HG02759 (cell line): Measurements from ENCODE around the gene UBE3D.

ENCODE experiments used
- ATAC-seq: cut with Tn5 transposase; IDR thresholded peaks from one replicate; pipeline ENCODE4 v1.9.1; 2021; ENCODE audit warnings: mild to moderate bottlenecking, moderate library complexity; ENCODE audit not compliant: unreplicated experiment

The UBE3D gene, protein sequence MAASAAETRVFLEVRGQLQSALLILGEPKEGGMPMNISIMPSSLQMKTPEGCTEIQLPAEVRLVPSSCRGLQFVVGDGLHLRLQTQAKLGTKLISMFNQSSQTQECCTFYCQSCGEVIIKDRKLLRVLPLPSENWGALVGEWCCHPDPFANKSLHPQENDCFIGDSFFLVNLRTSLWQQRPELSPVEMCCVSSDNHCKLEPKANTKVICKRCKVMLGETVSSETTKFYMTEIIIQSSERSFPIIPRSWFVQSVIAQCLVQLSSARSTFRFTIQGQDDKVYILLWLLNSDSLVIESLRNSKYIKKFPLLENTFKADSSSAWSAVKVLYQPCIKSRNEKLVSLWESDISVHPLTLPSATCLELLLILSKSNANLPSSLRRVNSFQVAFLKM

DNA sequence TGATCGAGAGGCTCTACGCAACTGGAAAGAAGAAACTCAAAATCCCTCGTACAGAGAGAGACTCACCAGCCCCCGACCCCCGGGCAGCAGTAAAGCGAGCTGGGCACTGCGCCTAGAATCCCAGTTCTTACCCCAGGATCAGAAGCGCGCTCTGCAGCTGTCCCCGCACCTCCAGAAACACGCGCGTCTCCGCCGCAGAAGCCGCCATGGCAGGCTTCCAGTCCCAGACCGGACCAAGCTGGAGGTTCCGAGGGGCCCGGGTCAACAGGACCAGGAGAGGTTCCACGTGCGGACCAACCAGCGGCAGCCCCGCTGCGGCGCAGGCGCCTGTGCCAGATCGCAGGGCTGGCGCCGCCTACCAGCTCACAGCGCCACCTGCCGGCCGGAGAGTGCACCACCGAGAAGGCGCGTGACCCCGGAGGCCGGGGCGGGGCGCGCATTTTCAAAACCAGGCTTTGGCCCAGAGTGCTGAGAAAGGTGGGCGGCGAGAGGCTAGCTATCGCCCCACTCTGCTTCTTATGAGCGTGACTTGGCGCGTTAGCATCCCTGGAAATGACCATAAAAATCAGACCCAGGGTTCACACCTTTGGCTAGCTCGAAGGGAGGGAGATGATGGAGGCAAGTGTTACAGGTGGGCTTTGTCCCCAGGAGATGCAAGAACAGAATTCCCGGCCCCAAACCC is at the start of gene UBE3D:
TSS of gene UBE3D (minus strand) at position 331 of the 682 bp plus-strand sequence. CDS start at position 208, 123 bp downstream.
- peak; percentile 70 for ATAC-seq

DNA sequence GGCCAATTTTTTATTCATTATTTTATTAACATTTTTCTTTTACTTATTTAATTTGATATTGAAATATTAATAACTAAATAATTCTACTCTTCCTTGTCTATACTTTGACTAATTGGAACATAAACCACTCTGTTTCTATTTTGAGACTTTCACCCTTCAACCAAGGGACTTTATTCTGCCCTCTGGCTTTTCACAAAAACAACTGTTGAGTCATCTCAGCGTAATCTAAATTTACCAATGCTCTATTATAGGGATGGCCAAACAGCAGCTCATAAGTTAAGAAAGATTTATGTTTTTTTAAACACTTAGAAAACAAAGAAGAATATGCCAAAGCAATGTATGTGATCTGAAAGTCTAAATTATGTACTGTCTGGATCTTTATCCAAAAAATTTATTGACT is 48.5 kb upstream of the UBE3D start:
- ATAC-seq, result no peak

DNA sequence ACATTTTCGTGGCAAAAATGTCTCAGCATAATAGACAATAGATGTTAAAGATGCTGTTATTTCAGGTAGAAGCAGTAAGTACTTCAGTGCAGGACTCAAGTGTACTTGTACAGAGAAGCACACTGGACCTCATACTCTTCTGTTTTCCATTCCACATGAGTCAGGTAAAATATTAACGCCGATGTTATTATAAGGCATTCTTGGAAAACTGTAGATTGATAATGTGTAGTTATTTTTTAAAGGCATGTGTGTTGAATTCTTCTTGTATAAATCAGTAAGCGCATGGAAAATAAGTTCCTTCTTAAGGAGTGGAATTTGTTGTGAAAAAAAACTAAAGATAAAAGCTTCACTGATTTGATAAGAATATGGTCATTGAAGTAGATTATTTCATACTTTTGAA is 47.6 kb upstream of the UBE3D start:
- no peak for ATAC-seq

- ATAC-seq, result no peak
Measured at GRCh38 chr6:83108378-83108777, 42.7 kb upstream of the UBE3D start.

- ATAC-seq, result no peak
Measured at GRCh38 chr6:83098589-83098988, 32.9 kb upstream of the UBE3D start.

DNA sequence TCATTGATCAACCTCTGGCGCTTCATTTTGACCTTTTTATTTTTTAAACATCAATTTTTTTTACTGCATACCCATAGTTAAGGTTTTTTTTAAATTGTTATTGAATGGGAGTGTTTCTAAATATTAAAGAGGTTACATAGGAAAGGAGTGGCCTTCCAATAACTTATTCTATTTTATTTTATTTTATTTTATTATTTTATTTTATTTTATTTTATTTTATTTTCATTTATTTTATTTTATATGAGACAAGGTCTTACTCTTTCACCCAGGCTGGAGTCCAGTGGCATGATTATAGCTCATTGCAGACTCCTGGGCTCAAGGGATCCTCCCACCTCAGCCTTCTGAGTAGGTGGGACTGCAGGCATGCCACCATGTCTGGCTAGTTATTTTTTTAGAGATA is 32.0 kb upstream of the UBE3D start:
- no peak for ATAC-seq

GRCh38 chr6:83097204-83097603 is 31.6 kb upstream of the UBE3D start:
- ATAC-seq, result no peak

GRCh38 chr6:83096791-83097190 is 31.1 kb upstream of the UBE3D start:
- ATAC-seq, result no peak

- no peak for ATAC-seq
Measured at GRCh38 chr6:83092756-83093399, 27.2 kb upstream of the UBE3D start.

- ATAC-seq, result peak; percentile 98
Measured at GRCh38 chr6:83086751-83087150, 21.1 kb upstream of the UBE3D start.

GRCh38 chr6:83083476-83083875 is 17.8 kb upstream of the UBE3D start:
- no peak for ATAC-seq

GRCh38 chr6:83073615-83074014 is 8.0 kb upstream of the UBE3D start:
- ATAC-seq, result no peak

- no peak for ATAC-seq
Measured at GRCh38 chr6:83072726-83073125, 7.1 kb upstream of the UBE3D start.

DNA sequence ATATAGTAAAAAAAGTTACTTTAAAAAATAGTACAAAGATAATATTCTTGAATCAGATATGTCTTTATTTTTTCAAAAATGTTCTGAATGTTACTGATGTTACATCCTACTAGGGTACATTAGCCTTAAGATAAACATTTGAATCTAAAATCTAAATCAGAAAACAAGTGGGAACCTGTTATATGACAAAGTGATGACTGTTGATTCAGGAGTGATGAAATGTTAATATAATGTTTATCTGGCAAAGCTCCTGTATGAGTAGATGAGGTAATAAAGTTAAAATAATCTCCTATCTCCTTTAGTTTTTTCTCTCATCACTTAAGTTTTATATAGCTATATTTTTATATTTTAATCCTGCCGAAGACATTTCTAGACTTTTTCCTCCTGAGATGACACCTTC is 6.1 kb upstream of the UBE3D start:
- no peak for ATAC-seq

DNA sequence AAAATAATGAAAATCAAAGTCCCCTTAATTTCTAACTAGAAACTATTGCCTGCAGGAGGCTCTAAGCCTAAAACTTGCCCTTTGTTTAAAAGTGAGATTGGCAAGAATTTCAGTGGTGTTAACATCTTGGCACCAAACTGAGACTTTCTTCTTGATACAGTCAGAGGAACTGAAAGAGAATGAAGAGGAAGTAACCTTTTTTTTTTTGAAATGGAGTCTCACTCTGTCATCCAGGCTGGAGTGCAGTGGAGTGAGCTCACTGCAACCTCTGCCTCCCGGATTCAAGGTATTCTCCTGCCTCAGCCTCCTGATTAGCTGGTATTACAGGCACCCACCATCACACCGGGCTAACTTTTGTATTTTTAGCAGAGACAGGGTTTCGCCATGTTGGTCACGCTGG is 5.4 kb upstream of the UBE3D start:
- ATAC-seq, result peak; percentile 47

DNA sequence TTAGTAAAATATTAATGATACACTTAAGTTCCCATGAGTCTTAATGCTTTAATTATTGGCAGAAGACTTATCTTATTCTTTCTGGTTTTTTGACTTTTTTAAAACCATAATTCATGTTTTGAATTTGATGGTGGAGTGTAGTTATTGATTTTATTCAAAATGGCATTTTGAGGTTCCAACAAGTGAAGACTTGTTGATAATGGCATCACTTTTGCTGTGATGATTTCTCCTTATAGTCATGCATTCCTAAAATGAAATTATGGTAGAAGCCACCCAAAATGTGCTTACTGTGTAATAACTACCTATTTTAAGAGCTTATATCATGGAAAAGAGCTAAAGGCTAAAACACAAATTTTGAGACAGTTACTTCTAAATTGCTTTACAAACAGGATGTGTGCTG is 4.0 kb upstream of the UBE3D start:
- no peak for ATAC-seq

GRCh38 chr6:83068616-83069015 is 3.0 kb upstream of the UBE3D start:
- no peak for ATAC-seq

- peak; percentile 85 for ATAC-seq
Measured at GRCh38 chr6:83067448-83068439, 2.1 kb upstream of the UBE3D start, which contains the start of gene DOP1A. TSS of gene DOP1A (plus strand) at chr6:83067671. CDS start at chr6:83096978, 29,307 bp downstream.

DNA sequence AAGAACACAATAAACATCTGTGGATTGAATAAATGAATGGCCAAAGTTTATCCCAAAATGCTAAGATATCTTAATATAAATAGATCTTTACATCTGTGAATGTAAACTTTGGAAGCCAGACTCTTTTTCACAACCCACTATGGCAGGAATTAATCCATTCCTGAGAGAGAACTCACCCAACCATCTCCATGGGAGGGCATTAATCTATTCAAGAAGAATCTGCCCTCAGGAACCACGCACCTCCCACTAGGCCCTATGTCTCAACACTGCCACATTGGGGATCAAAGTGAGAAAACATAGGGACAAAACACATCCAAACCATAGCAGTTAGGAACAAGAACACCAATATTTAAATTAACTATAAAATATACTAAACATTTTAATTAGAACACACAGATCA is 3.4 kb downstream of the UBE3D start:
- ATAC-seq, result no peak

DNA sequence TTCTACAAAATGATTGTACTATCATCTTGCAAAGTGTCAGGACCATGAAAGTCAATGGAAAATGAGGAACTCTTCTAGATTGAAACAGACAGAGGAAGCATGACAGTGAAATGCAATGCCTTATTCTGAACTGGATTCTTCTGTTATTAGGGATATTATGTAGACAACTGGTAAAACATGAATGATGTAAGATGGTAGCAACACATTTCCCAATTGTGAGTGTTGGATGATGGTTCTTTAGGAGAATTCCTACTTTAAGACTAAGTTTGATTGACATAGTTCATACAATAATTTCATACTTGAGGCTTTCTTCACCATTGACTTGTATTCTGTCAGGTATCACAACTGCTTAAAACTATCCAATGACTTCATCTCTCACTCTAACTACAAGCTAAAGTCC is 4.5 kb downstream of the UBE3D start:
- ATAC-seq, result no peak
